Kidney capillary endothelial cell (primary cell): ENCODE data around the gene ZNF496.
"Not testable (repeated sequence)": the region's sequence is repeated elsewhere in the genome, so short reads cannot be mapped to it uniquely, and the experiment has no call there.

ENCODE experiments used
- DNase-seq: peaks from one replicate; pipeline ENCODE4 v3.0.0-alpha.2; 2018; ENCODE audit warnings: low spot score

The ZNF496 gene

GRCh38 chr1:247331525-247332214 lies at the start of gene ZNF496:
TSS of gene ZNF496 (minus strand) at chr1:247331867. CDS start at chr1:247329578, 2,289 bp downstream.
- peak; percentile 55 for DNase-seq

- no peak for DNase-seq
Observed at GRCh38 chr1:247378334-247379073, 46.8 kb upstream of the ZNF496 start.

- not testable (repeated sequence) for DNase-seq
Observed at GRCh38 chr1:247377656-247378055, 46.0 kb upstream of the ZNF496 start.

- no peak for DNase-seq
Observed at GRCh38 chr1:247376659-247377058, 45.0 kb upstream of the ZNF496 start.

GRCh38 chr1:247375747-247376146 lies 44.1 kb upstream of the ZNF496 start:
- DNase-seq: no peak

- DNase-seq: not testable (repeated sequence)
Observed at GRCh38 chr1:247374651-247375334, 43.1 kb upstream of the ZNF496 start.

GRCh38 chr1:247373721-247374141 lies 42.1 kb upstream of the ZNF496 start:
- no peak for DNase-seq

- DNase-seq: no peak
Observed at GRCh38 chr1:247371801-247372259, 40.2 kb upstream of the ZNF496 start.

GRCh38 chr1:247370786-247371732 lies 39.4 kb upstream of the ZNF496 start:
- no peak for DNase-seq

- DNase-seq: no peak
Observed at GRCh38 chr1:247368490-247369145, 37.0 kb upstream of the ZNF496 start.

- DNase-seq: no peak
Observed at GRCh38 chr1:247367786-247368422, 36.2 kb upstream of the ZNF496 start.

- no peak for DNase-seq
Observed at GRCh38 chr1:247366926-247367645, 35.4 kb upstream of the ZNF496 start.

GRCh38 chr1:247366345-247366744 lies 34.7 kb upstream of the ZNF496 start:
- not testable (repeated sequence) for DNase-seq

- no peak for DNase-seq
Observed at GRCh38 chr1:247365023-247365422, 33.4 kb upstream of the ZNF496 start.

- DNase-seq: not testable (repeated sequence)
Observed at GRCh38 chr1:247363000-247363399, 31.3 kb upstream of the ZNF496 start.

- DNase-seq: no peak
Observed at GRCh38 chr1:247362153-247362552, 30.5 kb upstream of the ZNF496 start.

- DNase-seq: no peak
Observed at GRCh38 chr1:247360991-247361731, 29.5 kb upstream of the ZNF496 start.

- DNase-seq: no peak
Observed at GRCh38 chr1:247360116-247360898, 28.6 kb upstream of the ZNF496 start.
